ENCODE data around the gene CCDC192.
"Not testable (repeated sequence)": the region's sequence is repeated elsewhere in the genome, so short reads cannot be mapped to it uniquely, and the experiment has no call there.

Gene CCDC192

GRCh38 chr5:127762412-127762811 lies 59.2 kb downstream of the CCDC192 start:
- H3K4me1 ChIP-seq (ENCODE audit: insufficient read depth, low read length), result peaks cover 4% of the 10 kb centered on the region; the same call in 1 of the 2 replicates
- H3K9me3 ChIP-seq (ENCODE audit: control insufficient read depth, insufficient read depth, low read length), result no peaks in the 10 kb centered on the region
- no peaks in the 10 kb centered on the region for H3K36me3 ChIP-seq (ENCODE audit: insufficient read depth, low read length)
- no peak overlapping the region for H3K9ac ChIP-seq (ENCODE audit: low read depth, low read length)

- Histone ChIP-seq H3K9me3 (ENCODE audit: control insufficient read depth, insufficient read depth, low read length) (no peaks in the 10 kb centered on the region), H3K36me3 (ENCODE audit: insufficient read depth, low read length) (no peaks in the 10 kb centered on the region), H3K9ac (ENCODE audit: low read depth, low read length) (no peak overlapping the region), H3K4me1 (ENCODE audit: insufficient read depth, low read length) (peaks cover 4% of the 10 kb centered on the region; the same call in 1 of the 2 replicates)
Measured at GRCh38 chr5:127766676-127767335, 63.6 kb downstream of the CCDC192 start.

GRCh38 chr5:127769386-127769785 lies 66.2 kb downstream of the CCDC192 start:
- no peaks in the 10 kb centered on the region for H3K36me3 ChIP-seq (ENCODE audit: insufficient read depth, low read length)
- no peaks in the 10 kb centered on the region for H3K9me3 ChIP-seq (ENCODE audit: control insufficient read depth, insufficient read depth, low read length)
- H3K4me1 ChIP-seq (ENCODE audit: insufficient read depth, low read length), result peaks cover 4% of the 10 kb centered on the region; the same call in 1 of the 2 replicates
- H3K9ac ChIP-seq (ENCODE audit: low read depth, low read length), result no peak overlapping the region

- Histone ChIP-seq H3K9me3 (ENCODE audit: control insufficient read depth, insufficient read depth, low read length) (no peaks in the 10 kb centered on the region), H3K4me1 (ENCODE audit: insufficient read depth, low read length) (peaks cover 4% of the 10 kb centered on the region; the same call in 1 of the 2 replicates), H3K9ac (ENCODE audit: low read depth, low read length) (no peak overlapping the region), H3K36me3 (ENCODE audit: insufficient read depth, low read length) (no peaks in the 10 kb centered on the region)
Measured at GRCh38 chr5:127770272-127770671, 67.1 kb downstream of the CCDC192 start.

GRCh38 chr5:127772531-127772930 lies 69.3 kb downstream of the CCDC192 start:
- Histone ChIP-seq H3K4me1 (ENCODE audit: insufficient read depth, low read length) (no peaks in the 10 kb centered on the region), H3K9me3 (ENCODE audit: control insufficient read depth, insufficient read depth, low read length) (peaks cover 4% of the 10 kb centered on the region; the same call in 1 of the 2 replicates), H3K9ac (ENCODE audit: low read depth, low read length) (no peak overlapping the region), H3K36me3 (ENCODE audit: insufficient read depth, low read length) (no peaks in the 10 kb centered on the region)

- peaks cover 4% of the 10 kb centered on the region; the same call in 1 of the 2 replicates for H3K9me3 ChIP-seq (ENCODE audit: control insufficient read depth, insufficient read depth, low read length)
- no peaks in the 10 kb centered on the region for H3K36me3 ChIP-seq (ENCODE audit: insufficient read depth, low read length)
- H3K4me1 ChIP-seq (ENCODE audit: insufficient read depth, low read length), result no peaks in the 10 kb centered on the region
- H3K9ac ChIP-seq (ENCODE audit: low read depth, low read length), result no peak overlapping the region
Measured at GRCh38 chr5:127774221-127774620, 71.0 kb downstream of the CCDC192 start.

GRCh38 chr5:127776477-127776876 lies 73.3 kb downstream of the CCDC192 start:
- no peaks in the 10 kb centered on the region for H3K36me3 ChIP-seq (ENCODE audit: insufficient read depth, low read length)
- H3K4me1 ChIP-seq (ENCODE audit: insufficient read depth, low read length), result no peaks in the 10 kb centered on the region
- H3K9me3 ChIP-seq (ENCODE audit: control insufficient read depth, insufficient read depth, low read length), result peaks cover 5% of the 10 kb centered on the region; the same call in 1 of the 2 replicates
- no peak overlapping the region for H3K9ac ChIP-seq (ENCODE audit: low read depth, low read length)

GRCh38 chr5:127777957-127778356 lies 74.8 kb downstream of the CCDC192 start:
- no peak overlapping the region for H3K9ac ChIP-seq (ENCODE audit: low read depth, low read length)

GRCh38 chr5:127782450-127782849 lies 79.3 kb downstream of the CCDC192 start:
- not testable (repeated sequence) for H3K9me3 ChIP-seq (ENCODE audit: control insufficient read depth, insufficient read depth, low read length); H3K4me1 ChIP-seq (ENCODE audit: insufficient read depth, low read length); H3K9ac ChIP-seq (ENCODE audit: low read depth, low read length); H3K36me3 ChIP-seq (ENCODE audit: insufficient read depth, low read length)

More at GRCh38 chr5:127777957-127778356, 74.8 kb downstream of the CCDC192 start:
- Histone ChIP-seq H3K4me1 (ENCODE audit: insufficient read depth, low read length) (no peaks in the 10 kb centered on the region), H3K9me3 (ENCODE audit: control insufficient read depth, insufficient read depth, low read length) (peaks cover 8% of the 10 kb centered on the region; the same call in 1 of the 2 replicates), H3K36me3 (ENCODE audit: insufficient read depth, low read length) (no peaks in the 10 kb centered on the region)

- H3K4me1 ChIP-seq (ENCODE audit: insufficient read depth, low read length), result no peaks in the 10 kb centered on the region
- 0 out of 2 replicates have a peak, but pooled peaks cover 4% of the 10 kb centered on the region for H3K9me3 ChIP-seq (ENCODE audit: control insufficient read depth, insufficient read depth, low read length)
- H3K9ac ChIP-seq (ENCODE audit: low read depth, low read length), result no peak overlapping the region
- no peaks in the 10 kb centered on the region for H3K36me3 ChIP-seq (ENCODE audit: insufficient read depth, low read length)
Measured at GRCh38 chr5:127785098-127785927, 82.1 kb downstream of the CCDC192 start.

GRCh38 chr5:127791439-127791838 lies 88.2 kb downstream of the CCDC192 start:
- no peaks in the 10 kb centered on the region for H3K4me1 ChIP-seq (ENCODE audit: insufficient read depth, low read length)
- H3K36me3 ChIP-seq (ENCODE audit: insufficient read depth, low read length), result no peaks in the 10 kb centered on the region
- H3K9me3 ChIP-seq (ENCODE audit: control insufficient read depth, insufficient read depth, low read length), result no peaks in the 10 kb centered on the region; the same call in 1 of the 2 replicates
- no peak overlapping the region for H3K9ac ChIP-seq (ENCODE audit: low read depth, low read length)

GRCh38 chr5:127791908-127792307 lies 88.7 kb downstream of the CCDC192 start:
- H3K9ac ChIP-seq (ENCODE audit: low read depth, low read length); H3K9me3 ChIP-seq (ENCODE audit: control insufficient read depth, insufficient read depth, low read length); H3K36me3 ChIP-seq (ENCODE audit: insufficient read depth, low read length); H3K4me1 ChIP-seq (ENCODE audit: insufficient read depth, low read length): not testable (repeated sequence)

GRCh38 chr5:127793052-127793451 lies 89.9 kb downstream of the CCDC192 start:
- H3K9me3 ChIP-seq (ENCODE audit: control insufficient read depth, insufficient read depth, low read length), result no peaks in the 10 kb centered on the region; the same call in 1 of the 2 replicates
- no peaks in the 10 kb centered on the region for H3K4me1 ChIP-seq (ENCODE audit: insufficient read depth, low read length)

GRCh38 chr5:127793879-127794278 lies 90.7 kb downstream of the CCDC192 start:
- no peaks in the 10 kb centered on the region for H3K36me3 ChIP-seq (ENCODE audit: insufficient read depth, low read length)
- no peaks in the 10 kb centered on the region for H3K4me1 ChIP-seq (ENCODE audit: insufficient read depth, low read length)
- H3K9me3 ChIP-seq (ENCODE audit: control insufficient read depth, insufficient read depth, low read length), result no peaks in the 10 kb centered on the region; the same call in 1 of the 2 replicates
- H3K9ac ChIP-seq (ENCODE audit: low read depth, low read length), result no peak overlapping the region

More at GRCh38 chr5:127793052-127793451, 89.9 kb downstream of the CCDC192 start:
- no peaks in the 10 kb centered on the region for H3K36me3 ChIP-seq (ENCODE audit: insufficient read depth, low read length)
- no peak overlapping the region for H3K9ac ChIP-seq (ENCODE audit: low read depth, low read length)
